ENCODE data around the gene SRGAP3. TPM values are rescaled to one million over a fixed set of nuclear protein-coding genes. Genes with fewer than 3 reads are reported as not detected.

Gene SRGAP3
- total RNA-seq, 1 donor from 2014 or later = 3.9 TPM

DNA sequence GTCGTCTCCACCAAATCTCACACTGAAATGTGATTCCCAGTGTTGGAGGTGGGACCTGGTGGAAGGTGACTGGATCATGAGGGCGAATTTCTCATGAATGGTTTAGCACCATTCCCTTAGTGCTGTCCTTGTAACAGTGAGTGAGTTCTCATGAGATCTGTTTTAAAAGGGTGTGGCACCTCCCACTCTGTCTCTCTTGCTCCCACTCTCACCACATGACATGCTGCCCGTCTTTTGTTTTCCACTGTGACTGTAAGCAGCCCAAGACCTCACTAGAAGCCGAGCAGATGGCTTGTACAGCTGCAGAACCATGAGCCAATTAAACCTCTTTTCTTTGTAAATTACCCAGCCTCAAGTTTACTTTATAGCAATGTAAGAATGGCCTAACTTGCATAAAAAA is 307.3 kb downstream of the SRGAP3 start:
- Histone ChIP-seq H4K20me1 (ENCODE audit: insufficient read depth, low read length) (no peaks in the 10 kb centered on the region), H3K4me3 (ENCODE audit: insufficient read depth, low read depth, low read length) (no peak overlapping the region), H3K4me2 (ENCODE audit: low read length) (no peak overlapping the region), H3K27ac (ENCODE audit: low read depth, low read length) (no peak overlapping the region), H3K79me2 (ENCODE audit: insufficient read depth, low read length) (no peaks in the 10 kb centered on the region), H2AFZ (ENCODE audit: low read depth, low read length) (no peak overlapping the region), H3K27me3 (ENCODE audit: insufficient read depth, low read length) (no peaks in the 10 kb centered on the region), H3K9me3 (ENCODE audit: insufficient read depth, low read depth, low read length) (no peaks in the 10 kb centered on the region), H3K9ac (ENCODE audit: low read length) (no peak overlapping the region), H3K4me1 (ENCODE audit: insufficient read depth, low read length) (peaks cover 15% of the 10 kb centered on the region), H3K36me3 (ENCODE audit: insufficient read depth, low read length) (peaks cover 35% of the 10 kb centered on the region)
- Mint-ChIP-seq H3K27me3 (ENCODE audit: low read depth, unreplicated experiment) (no peaks in the 10 kb centered on the region), H3K4me3 (ENCODE audit: unreplicated experiment) (no peak overlapping the region), H3K4me1 (ENCODE audit: low read depth, unreplicated experiment) (peaks cover 9% of the 10 kb centered on the region), H3K27ac (ENCODE audit: unreplicated experiment) (no peak overlapping the region), H3K9me3 (ENCODE audit: unreplicated experiment) (peaks cover 3% of the 10 kb centered on the region), H3K36me3 (ENCODE audit: low read depth, unreplicated experiment) (peaks cover 11% of the 10 kb centered on the region)
- no peak for DNase-seq (ENCODE audit: low read depth)
- TF ChIP-seq, protein P1, sequence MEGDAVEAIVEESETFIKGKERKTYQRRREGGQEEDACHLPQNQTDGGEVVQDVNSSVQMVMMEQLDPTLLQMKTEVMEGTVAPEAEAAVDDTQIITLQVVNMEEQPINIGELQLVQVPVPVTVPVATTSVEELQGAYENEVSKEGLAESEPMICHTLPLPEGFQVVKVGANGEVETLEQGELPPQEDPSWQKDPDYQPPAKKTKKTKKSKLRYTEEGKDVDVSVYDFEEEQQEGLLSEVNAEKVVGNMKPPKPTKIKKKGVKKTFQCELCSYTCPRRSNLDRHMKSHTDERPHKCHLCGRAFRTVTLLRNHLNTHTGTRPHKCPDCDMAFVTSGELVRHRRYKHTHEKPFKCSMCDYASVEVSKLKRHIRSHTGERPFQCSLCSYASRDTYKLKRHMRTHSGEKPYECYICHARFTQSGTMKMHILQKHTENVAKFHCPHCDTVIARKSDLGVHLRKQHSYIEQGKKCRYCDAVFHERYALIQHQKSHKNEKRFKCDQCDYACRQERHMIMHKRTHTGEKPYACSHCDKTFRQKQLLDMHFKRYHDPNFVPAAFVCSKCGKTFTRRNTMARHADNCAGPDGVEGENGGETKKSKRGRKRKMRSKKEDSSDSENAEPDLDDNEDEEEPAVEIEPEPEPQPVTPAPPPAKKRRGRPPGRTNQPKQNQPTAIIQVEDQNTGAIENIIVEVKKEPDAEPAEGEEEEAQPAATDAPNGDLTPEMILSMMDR (IDR thresholded peaks at IDR 0.05; ENCODE audit: insufficient read depth, low read depth, low read length) = no peak
- no peak for TF ChIP-seq EZH2 (IDR thresholded peaks at IDR 0.05; ENCODE audit: insufficient read depth, low read length)
- no peak for FAIRE-seq

DNA sequence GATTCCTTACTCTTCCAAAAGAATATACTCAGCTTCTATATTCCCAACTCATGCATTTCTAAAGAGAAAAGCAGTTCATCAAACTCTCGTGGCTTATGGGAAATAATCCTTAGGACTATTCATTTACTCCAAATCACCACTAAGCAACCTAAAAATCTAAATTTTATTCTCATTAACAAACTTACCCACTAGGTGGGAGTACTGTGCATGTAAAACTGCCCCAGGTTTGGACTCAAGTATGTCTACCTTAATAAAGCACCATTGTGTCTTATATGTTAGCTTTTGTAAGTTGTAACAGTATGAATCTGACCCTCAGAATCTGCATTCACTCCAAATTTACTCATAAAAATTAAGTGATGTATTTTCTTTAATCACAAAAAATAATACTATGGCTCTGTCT is 311.4 kb downstream of the SRGAP3 start:
- Histone ChIP-seq H3K9ac (ENCODE audit: low read length) (peak overlapping the region; percentile 73), H3K36me3 (ENCODE audit: insufficient read depth, low read length) (peaks cover 20% of the 10 kb centered on the region)
- H3K4me1 Mint-ChIP-seq (ENCODE audit: low read depth, unreplicated experiment) = peaks cover 14% of the 10 kb centered on the region

More for the DNA sequence above, 311.4 kb downstream of the SRGAP3 start:
- Mint-ChIP-seq H3K27ac (ENCODE audit: unreplicated experiment) (no peak overlapping the region), H3K27me3 (ENCODE audit: low read depth, unreplicated experiment) (no peaks in the 10 kb centered on the region), H3K36me3 (ENCODE audit: low read depth, unreplicated experiment) (no peaks in the 10 kb centered on the region), H3K9me3 (ENCODE audit: unreplicated experiment) (no peaks in the 10 kb centered on the region), H3K4me3 (ENCODE audit: unreplicated experiment) (no peak overlapping the region)
- Histone ChIP-seq H3K9me3 (ENCODE audit: insufficient read depth, low read depth, low read length) (no peaks in the 10 kb centered on the region), H3K79me2 (ENCODE audit: insufficient read depth, low read length) (no peaks in the 10 kb centered on the region), H3K4me2 (ENCODE audit: low read length) (peak overlapping the region; percentile 65), H2AFZ (ENCODE audit: low read depth, low read length) (no peak overlapping the region), H3K4me1 (ENCODE audit: insufficient read depth, low read length) (peaks cover 25% of the 10 kb centered on the region), H3K27me3 (ENCODE audit: insufficient read depth, low read length) (no peaks in the 10 kb centered on the region), H3K27ac (ENCODE audit: low read depth, low read length) (peak overlapping the region; percentile 93), H4K20me1 (ENCODE audit: insufficient read depth, low read length) (no peaks in the 10 kb centered on the region), H3K4me3 (ENCODE audit: insufficient read depth, low read depth, low read length) (no peak overlapping the region)
- TF ChIP-seq EZH2 (IDR thresholded peaks at IDR 0.05; ENCODE audit: insufficient read depth, low read length) = no peak
- TF ChIP-seq, protein P1 (IDR thresholded peaks at IDR 0.05; ENCODE audit: insufficient read depth, low read depth, low read length) = peak; percentile 42
- DNase-seq (ENCODE audit: low read depth) (peak; percentile 36), FAIRE-seq (peak; percentile 49)
